Renal cortical epithelial cell (primary cell): ENCODE results near the gene CTIF. TPM values are rescaled to one million over a fixed set of nuclear protein-coding genes. Genes with fewer than 3 reads are reported as not detected.

ENCODE experiments used
- DNase-seq: peaks from one replicate; pipeline ENCODE4 v3.0.0-alpha.2; 2011; ENCODE audit warnings: low read depth
- total RNA-seq: library from RNA; depleted of rRNA; stranded (reverse); fragments of >200 nt; gene quantifications from 2 replicates; pipeline ENCODE4 v1.2.3, GENCODE V29; 2014

Gene CTIF
- total RNA-seq, 1 donor from 2014 or later, result 25.8 TPM

GRCh38 chr18:48666613-48667012, 127.8 kb downstream of the CTIF start:
- no peak for DNase-seq

DNA sequence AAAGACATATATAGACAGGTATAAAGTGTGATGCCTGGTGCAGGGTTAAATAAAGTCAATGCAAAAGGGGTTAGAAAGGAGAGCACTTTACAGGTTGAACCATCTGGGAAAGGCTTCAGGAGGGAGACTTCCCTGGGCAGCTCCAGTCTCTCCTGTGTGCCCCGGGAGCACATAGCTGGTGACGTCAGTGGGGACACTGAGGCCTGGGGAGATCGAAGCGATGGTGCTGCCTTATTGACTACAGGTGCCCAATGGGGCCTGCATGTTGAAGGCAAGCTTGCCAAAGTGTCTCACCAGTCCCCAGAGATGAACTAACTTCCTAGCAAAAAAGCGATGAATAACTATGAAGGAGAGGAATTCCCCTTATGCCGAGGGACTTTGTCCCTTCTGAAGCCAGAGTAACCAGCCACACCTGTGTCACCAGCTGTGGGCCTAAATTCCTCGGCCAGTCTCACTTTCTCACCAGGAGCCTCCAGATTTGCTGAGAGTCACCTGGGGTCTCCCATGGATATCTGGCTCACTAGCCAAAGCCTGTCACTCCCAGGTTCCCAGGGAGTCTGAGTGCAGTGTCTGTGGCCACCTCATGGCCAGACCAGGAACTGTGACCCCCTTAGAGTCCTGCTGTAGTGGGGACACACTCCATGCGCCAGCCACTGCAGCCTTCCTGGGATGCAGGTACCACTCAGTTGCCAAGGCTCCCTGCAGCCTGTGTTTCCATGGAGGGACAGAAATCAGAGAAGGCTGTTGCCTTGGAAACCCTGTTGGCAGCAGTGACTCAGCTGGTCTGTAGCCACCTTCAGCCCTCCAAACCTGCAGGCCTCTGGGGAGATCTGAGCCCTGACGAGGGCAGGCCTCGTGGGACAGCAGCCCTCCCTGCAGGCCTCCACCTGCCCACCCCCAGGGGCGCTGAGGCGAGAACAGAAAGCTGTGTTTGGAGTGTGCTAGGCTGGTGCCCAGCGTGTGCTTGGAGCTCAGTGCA, 128.7 kb downstream of the CTIF start:
- peak; percentile 46 for DNase-seq

DNA sequence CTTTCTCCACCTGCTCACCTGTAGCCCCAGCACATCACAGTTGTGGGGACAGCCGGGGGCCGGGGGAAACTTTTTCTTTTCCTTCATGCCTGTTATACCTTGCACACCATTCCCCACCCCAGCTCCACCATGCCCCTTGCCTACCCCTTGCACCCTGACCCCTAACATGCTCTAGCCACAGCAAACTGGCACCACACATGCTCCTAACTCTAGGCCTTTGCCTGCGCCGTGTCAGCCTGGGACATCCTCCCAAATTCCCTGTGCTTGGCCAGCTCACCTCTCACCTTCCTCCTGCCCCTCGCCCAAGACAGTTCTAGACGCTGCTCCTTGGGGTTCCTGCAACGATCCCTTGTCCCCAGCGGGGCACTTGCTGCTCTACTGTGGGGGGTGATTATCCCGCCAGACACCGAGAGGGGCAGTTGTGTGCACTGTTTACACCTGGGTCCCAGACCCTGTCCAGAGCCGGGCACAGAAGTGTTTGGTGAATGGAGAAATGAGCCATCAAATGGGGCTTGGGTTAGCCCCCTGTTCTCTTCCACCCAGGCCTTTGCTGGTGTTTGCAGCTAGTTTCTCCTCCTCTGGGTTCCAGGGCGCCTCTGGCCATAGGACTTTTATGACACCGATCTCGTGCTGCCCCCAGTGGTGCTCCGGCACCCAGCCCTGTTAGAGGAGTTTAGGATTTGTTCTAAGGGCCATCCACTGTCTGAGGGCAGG, 129.8 kb downstream of the CTIF start:
- DNase-seq, result no peak

- no peak for DNase-seq
Measured at GRCh38 chr18:48669180-48669675, 130.4 kb downstream of the CTIF start.

GRCh38 chr18:48669991-48670750, 131.3 kb downstream of the CTIF start:
- DNase-seq, result no peak

GRCh38 chr18:48670751-48671560, 132.1 kb downstream of the CTIF start:
- no peak for DNase-seq

DNA sequence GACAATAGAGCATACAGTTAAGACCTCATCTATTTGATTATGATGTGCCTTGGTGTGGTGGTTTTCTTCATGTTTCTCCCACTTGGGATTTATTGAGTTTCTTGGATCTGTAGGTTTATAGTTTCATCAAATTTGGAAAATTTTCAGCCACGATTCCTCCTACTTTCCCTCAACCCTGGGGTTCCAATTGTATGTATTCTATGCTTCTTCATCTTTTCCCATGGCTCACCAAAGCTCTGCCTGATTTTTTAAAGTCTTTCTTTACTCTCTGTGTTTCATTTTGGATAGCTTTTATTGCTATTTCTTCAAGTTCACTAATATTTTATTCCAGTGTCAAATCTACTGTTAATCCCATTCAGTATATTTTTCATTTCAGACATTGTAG, 132.7 kb downstream of the CTIF start:
- DNase-seq, result no peak

DNA sequence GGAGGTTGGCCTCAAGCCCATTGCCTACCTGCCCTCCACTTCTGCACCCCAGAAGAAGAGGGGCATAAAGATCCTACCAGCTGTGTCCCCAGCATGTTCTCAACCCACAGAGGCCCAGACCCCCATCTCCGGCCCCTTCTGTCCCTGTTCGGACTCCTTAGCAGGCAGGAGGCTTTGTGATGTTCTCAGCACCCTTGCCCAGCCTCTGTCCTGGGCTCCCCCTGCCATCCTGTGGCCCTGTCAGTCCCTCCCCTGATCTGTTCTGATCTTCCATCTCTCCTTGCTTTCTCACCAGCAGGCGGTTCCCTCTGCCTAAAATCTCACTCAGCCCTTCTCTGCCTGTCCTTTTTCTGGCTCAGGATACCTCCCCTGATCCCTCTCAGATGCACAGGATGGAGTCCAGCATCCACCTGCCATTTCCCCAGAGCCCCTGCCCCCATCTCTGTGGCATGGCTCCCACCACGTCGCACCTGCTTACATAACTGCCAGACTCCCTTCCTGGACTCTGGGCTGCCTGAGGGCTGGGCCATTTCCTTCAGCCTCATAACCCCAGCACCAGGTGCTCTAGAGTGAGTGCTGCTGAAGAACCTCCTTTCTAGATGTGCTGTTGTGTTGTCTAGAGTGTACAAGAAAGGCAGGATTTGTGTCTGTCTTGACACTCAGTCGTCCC, 134.0 kb downstream of the CTIF start:
- no peak for DNase-seq

- no peak for DNase-seq
Measured at GRCh38 chr18:48673456-48673852, 134.6 kb downstream of the CTIF start.

- DNase-seq, result no peak
Measured at GRCh38 chr18:48673853-48674721, 135.3 kb downstream of the CTIF start.

DNA sequence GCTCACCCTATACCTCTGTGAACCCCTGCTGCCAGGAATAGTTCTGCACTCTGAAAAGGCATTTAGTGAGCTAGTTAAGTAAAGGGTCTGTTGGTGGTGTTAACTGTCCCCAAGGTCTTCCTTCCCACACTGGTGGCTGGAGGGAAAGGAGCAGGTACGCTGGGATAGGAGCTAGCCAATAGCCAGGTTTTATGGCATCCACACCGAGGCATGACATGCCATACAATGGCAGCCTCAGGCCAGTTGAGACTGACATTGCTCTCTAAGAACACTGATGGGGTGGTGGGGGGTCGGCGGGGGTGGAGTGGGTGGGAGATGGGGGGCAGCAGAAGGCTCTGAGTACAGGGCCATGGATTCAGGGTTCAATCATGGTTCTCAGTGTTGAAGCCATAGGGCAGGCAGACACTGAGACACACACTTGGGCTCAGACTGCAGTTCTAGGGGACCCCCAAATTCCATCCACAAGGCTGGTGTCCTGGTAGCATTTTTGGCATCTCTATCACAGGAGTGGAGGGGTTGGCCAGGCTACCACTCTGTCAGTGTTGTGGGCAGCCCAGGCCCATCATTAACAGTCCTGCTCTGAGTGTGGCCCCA, 136.0 kb downstream of the CTIF start:
- no peak for DNase-seq

DNA sequence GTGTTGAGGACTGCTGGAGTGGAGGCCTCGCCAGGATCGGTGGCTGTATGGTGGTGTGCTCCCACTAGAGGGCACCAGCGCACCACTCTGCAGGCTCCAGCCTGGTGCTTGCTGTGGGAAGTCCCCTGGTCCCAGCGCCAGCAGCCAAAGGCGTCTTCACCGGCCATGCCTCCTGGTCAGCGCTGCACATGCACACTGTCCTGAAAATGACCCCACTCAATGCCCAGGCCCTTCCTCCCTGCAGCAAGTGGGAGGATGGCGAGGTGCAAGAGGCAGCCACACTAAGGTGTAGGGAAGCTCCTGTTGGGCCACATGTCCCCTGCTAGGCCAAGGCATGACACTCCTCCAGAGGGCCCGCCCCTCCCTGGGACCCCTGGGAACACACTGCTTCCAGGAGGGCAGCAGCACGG, 136.5 kb downstream of the CTIF start:
- peak; percentile 78 for DNase-seq

GRCh38 chr18:48675912-48676311, 137.1 kb downstream of the CTIF start:
- no peak for DNase-seq

DNA sequence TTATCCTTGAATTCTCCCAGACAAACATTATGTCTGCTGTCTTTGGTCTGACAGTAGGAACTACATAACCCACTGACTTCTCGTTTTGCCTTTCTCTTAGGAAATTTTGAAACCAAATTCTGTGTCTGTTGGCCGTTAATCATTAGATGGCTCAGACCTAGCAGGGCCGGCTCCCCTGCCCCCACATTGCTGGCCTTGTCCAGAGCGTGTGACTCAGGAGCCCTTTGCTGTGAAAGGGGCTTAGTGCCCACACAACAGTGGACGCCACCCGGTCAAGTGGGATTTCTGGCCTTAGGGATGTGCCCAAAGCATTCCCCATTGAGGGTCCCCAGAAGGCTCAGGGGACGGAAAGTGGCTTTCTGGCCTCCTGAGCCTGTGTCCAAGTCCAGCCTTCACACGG, 137.5 kb downstream of the CTIF start:
- DNase-seq, result peak; percentile 54

DNA sequence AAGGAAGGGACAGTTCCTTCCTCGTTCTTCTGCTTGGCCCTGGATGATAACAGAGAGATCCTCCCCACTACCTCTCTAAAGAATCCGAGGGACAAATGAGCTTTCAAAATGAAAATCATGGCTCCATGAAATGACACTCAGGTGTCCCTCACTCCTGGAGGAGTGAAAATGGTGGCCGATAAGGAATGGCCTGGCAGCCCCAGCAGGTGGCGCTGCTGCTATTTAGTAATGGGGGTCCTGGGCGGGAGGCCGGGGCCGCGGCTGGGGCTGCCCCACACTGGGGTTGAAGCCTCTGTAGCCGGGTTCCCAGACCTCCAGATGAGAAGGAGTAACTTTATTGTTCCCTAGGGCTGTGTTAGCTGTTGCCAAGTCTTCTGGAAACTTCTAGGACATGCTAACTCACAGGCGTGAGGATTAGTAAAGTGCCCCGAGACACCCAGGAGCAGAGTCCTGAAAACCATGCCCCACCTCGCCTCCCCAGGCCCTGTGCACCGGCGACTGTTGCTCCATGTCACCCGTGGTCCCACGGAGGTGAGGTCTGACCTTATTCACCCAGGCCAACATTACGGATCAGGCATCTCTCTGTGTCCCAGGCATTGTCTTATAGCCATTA, 138.0 kb downstream of the CTIF start:
- peak; percentile 35 for DNase-seq

GRCh38 chr18:48678237-48679115, 139.6 kb downstream of the CTIF start:
- no peak for DNase-seq

DNA sequence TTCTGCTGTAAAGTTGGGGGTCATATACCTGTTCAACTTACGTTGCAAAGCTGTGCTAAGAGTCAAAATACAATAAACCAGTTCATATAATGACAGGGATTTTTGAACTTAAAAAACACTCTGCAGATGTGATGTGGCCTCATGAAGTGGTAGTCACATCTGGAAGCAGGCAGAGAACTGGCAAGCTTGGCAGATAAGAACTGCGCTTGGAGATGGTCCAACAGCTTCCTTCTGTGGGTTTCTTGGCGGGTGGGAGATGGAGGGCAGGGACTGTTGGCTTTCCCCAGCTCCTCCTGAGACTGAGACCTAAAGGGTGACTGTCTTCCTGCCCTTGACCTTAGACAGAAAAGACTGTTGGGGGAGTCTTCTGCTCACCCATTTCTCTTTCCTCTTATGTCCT, 140.4 kb downstream of the CTIF start:
- no peak for DNase-seq
